IMR-90 (cell line): ENCODE measurements around the gene TMEM212. TPM values are rescaled to one million over a fixed set of nuclear protein-coding genes. Genes with fewer than 3 reads are reported as not detected.

ENCODE experiments used
- ATAC-seq: fragments of 200-7000 bp; cut with Tn5 transposase; 2 replicates; pipeline ENCODE4 v1.9.1; 2020; ENCODE audit warnings: low read depth, mild to moderate bottlenecking, moderate library complexity
- BruUV-seq: library from RNA; stranded (reverse); fragments of 400-500 nt; replicated peaks from 2 replicates; lab custom pipeline; 2021; lab: Mats Ljungman, UMichigan
- CTCF ChIA-PET: fragments of 300-600 bp; formaldehyde crosslinking; extraction: SDS; loops from one replicate; lab custom pipeline; 2021; ENCODE audit warnings: antibody characterized with exemption; lab: Yijun Ruan, JAX
- POLR2A ChIA-PET: fragments of 300-600 bp; sonication (Branson Sonifier 250); formaldehyde crosslinking; loops from one replicate; lab custom pipeline; 2022; ENCODE audit warnings: antibody characterized with exemption; ENCODE audit not compliant: unreplicated experiment; lab: Charles Lee
- DNase-seq: peaks from one replicate; pipeline ENCODE4 v3.0.0; 2013
- H2AFZ ChIP-seq: replicated peaks from 2 replicates; pipeline ENCODE3; 2013; ENCODE audit warnings: low read length, mild to moderate bottlenecking; ENCODE audit not compliant: poor library complexity
- H2AK5ac ChIP-seq: 2 replicates; pipeline ENCODE4 v1.6.1; 2013; ENCODE audit warnings: low read depth, low read length, inconsistent platforms
- H2AK9ac ChIP-seq: replicated peaks from 2 replicates; pipeline ENCODE3; 2013; ENCODE audit warnings: mild to moderate bottlenecking, low read depth, low read length, moderate library complexity; ENCODE audit not compliant: poor library complexity
- H2BK120ac ChIP-seq: 2 replicates; pipeline ENCODE4 v1.6.1; 2013; ENCODE audit warnings: low read depth, low read length, inconsistent platforms
- H2BK15ac ChIP-seq: 3 replicates; pipeline ENCODE4 v1.6.1; 2013; ENCODE audit warnings: low read depth, low read length, inconsistent platforms
- H2BK20ac ChIP-seq: 2 replicates; pipeline ENCODE4 v1.6.1; 2013; ENCODE audit warnings: low read depth, mild to moderate bottlenecking, inconsistent platforms, low read length, moderate library complexity
- H2BK5ac ChIP-seq: 2 replicates; pipeline ENCODE4 v1.6.1; 2013; ENCODE audit warnings: mild to moderate bottlenecking, low read depth, low read length, inconsistent platforms; ENCODE audit not compliant: poor library complexity, severe bottlenecking
- H3K14ac ChIP-seq: replicated peaks from 2 replicates; pipeline ENCODE4 v1.6.1; 2013; ENCODE audit warnings: low read depth, low read length, inconsistent platforms
- H3K18ac ChIP-seq: 2 replicates; pipeline ENCODE4 v1.6.1; 2013; ENCODE audit warnings: low read depth, low read length, control low read depth
- H3K23ac ChIP-seq: 2 replicates; pipeline ENCODE4 v1.6.1; 2013; ENCODE audit warnings: low read depth, low read length, inconsistent platforms
- H3K27ac ChIP-seq: 2 replicates; pipeline ENCODE4 v1.5.1; 2013; ENCODE audit warnings: mild to moderate bottlenecking, control low read depth, low read length; ENCODE audit not compliant: insufficient read depth
- H3K27me3 ChIP-seq: 2 replicates; pipeline ENCODE4 v1.6.1; 2013; ENCODE audit warnings: low read length; ENCODE audit not compliant: control insufficient read depth, insufficient read depth
- H3K36me3 ChIP-seq: 2 replicates; pipeline ENCODE4 v1.6.1; 2013; ENCODE audit warnings: low read length, mixed read lengths; ENCODE audit not compliant: control insufficient read depth, insufficient read depth
- H3K4ac ChIP-seq: 2 replicates; pipeline ENCODE4 v1.6.1; 2013; ENCODE audit warnings: low read depth, low read length, inconsistent platforms
- H3K4me1 ChIP-seq: 2 replicates; pipeline ENCODE4 v1.6.1; 2013; ENCODE audit warnings: low read length, mixed read lengths; ENCODE audit not compliant: control insufficient read depth, insufficient read depth
- H3K4me2 ChIP-seq: 2 replicates; pipeline ENCODE4 v1.6.1; 2013; ENCODE audit warnings: low read depth, mild to moderate bottlenecking, control low read depth, low read length, moderate library complexity
- H3K4me3 ChIP-seq: 2 replicates; pipeline ENCODE4 v1.5.1; 2013; ENCODE audit warnings: low read depth, mild to moderate bottlenecking, control low read depth, low read length, moderate library complexity; ENCODE audit not compliant: insufficient read depth
- H3K56ac ChIP-seq: 2 replicates; pipeline ENCODE4 v1.6.1; 2013; ENCODE audit warnings: low read length, inconsistent platforms; ENCODE audit not compliant: insufficient read depth; ENCODE audit errors: extremely low read depth
- H3K79me1 ChIP-seq, 2 experiments: 2 replicates each; pipeline ENCODE4 v1.6.1; 2013; ENCODE audit warnings: low read length in 2 of 2, inconsistent platforms in 1 of 2, low read depth in 1 of 2
- H3K9ac ChIP-seq: 2 replicates; pipeline ENCODE4 v1.6.1; 2013; ENCODE audit warnings: low read depth, low read length, control low read depth
- H3K9me1 ChIP-seq: 2 replicates; pipeline ENCODE4 v1.6.1; 2013; ENCODE audit warnings: low read length, inconsistent platforms; ENCODE audit not compliant: insufficient read depth
- H3K9me3 ChIP-seq: 2 replicates; pipeline ENCODE4 v1.6.1; 2013; ENCODE audit warnings: low read length; ENCODE audit not compliant: control insufficient read depth, insufficient read depth
- H4K20me1 ChIP-seq: 2 replicates; pipeline ENCODE4 v1.6.1; 2013; ENCODE audit warnings: low read length, inconsistent platforms; ENCODE audit not compliant: insufficient read depth
- H4K5ac ChIP-seq: 2 replicates; pipeline ENCODE4 v1.6.1; 2013; ENCODE audit warnings: mild to moderate bottlenecking, low read depth, low read length, control low read depth
- H4K8ac ChIP-seq, 2 experiments: 2 replicates each; pipeline ENCODE4 v1.6.1; 2013; ENCODE audit warnings: low read depth in 2 of 2, low read length in 2 of 2, control low read depth in 1 of 2, inconsistent platforms in 1 of 2
- H4K91ac ChIP-seq: 2 replicates; pipeline ENCODE4 v1.6.1; 2013; ENCODE audit warnings: low read depth, low read length, inconsistent platforms; ENCODE audit not compliant: insufficient read depth
- CEBPB ChIP-seq: IDR thresholded peaks from 2 replicates; pipeline ENCODE4 v1.6.1; 2012; ENCODE audit warnings: low read depth, low read length, improper control_type of control experiment
- MAZ ChIP-seq: IDR thresholded peaks from 2 replicates; pipeline ENCODE4 v1.6.1; 2012; ENCODE audit warnings: low read depth, mild to moderate bottlenecking, low read length, improper control_type of control experiment, moderate library complexity, borderline replicate concordance
- RAD21 ChIP-seq: IDR thresholded peaks from 2 replicates; pipeline ENCODE4 v1.6.1; 2012; ENCODE audit warnings: low read length, improper control_type of control experiment
- RCOR1 ChIP-seq: IDR thresholded peaks from 2 replicates; pipeline ENCODE4 v1.6.1; 2012; ENCODE audit warnings: mild to moderate bottlenecking, low read length, improper control_type of control experiment; ENCODE audit not compliant: insufficient replicate concordance
- RFX5 ChIP-seq: IDR thresholded peaks from 2 replicates; pipeline ENCODE4 v1.8.0; 2012; ENCODE audit warnings: low read depth, mild to moderate bottlenecking, low read length, moderate library complexity
- SMC3 ChIP-seq: fragments of 150-350 bp; IDR thresholded peaks from 2 replicates; pipeline ENCODE4 v1.6.1; 2016; ENCODE audit warnings: low read depth, mild to moderate bottlenecking, antibody characterized with exemption, low read length, moderate library complexity
- dilution Hi-C: fragments of 300-500 bp; cut with HindIII; formaldehyde crosslinking; loops from one replicate; pipeline ENCODE4 v1.14.3; 2018; ENCODE audit warnings: low sequenced_read_pairs; ENCODE audit not compliant: unreplicated experiment
- in situ Hi-C: fragments of 300-500 bp; cut with MboI; formaldehyde crosslinking; loops from 3 replicates; pipeline ENCODE4 v1.14.3; 2019; ENCODE audit warnings: low sequenced_read_pairs, inconsistent platforms, mixed read lengths
- intact Hi-C: fragments of 100-400 bp; cut with micrococcal nuclease; formaldehyde crosslinking; loops from 2 replicates; pipeline ENCODE4 v1.10.0; 2022
- polyA plus RNA-seq, 3 experiments: library from polyadenylated mRNA; depleted of rRNA; stranded (reverse); fragments of >200 nt; gene quantifications; 2 replicates each; pipeline ENCODE4 v1.2.3, GENCODE V29; 2012; ENCODE audit warnings: low replicate concordance in 1 of 3
- total RNA-seq: library from RNA; depleted of rRNA; stranded (reverse); fragments of >200 nt; gene quantifications from 2 replicates; pipeline ENCODE4 v1.2.3, GENCODE V29; 2012
- TF ChIP-seq, protein P1 (sequence below): fragments of 150-350 bp; IDR thresholded peaks from 2 replicates; pipeline ENCODE4 v1.6.1; 2017; ENCODE audit warnings: mild to moderate bottlenecking, antibody characterized with exemption, low read length, low read depth

Gene TMEM212
- total and polyA plus RNA-seq, 2 of the 4 experiments (the other 2 are of a cell fraction): not detected

DNA sequence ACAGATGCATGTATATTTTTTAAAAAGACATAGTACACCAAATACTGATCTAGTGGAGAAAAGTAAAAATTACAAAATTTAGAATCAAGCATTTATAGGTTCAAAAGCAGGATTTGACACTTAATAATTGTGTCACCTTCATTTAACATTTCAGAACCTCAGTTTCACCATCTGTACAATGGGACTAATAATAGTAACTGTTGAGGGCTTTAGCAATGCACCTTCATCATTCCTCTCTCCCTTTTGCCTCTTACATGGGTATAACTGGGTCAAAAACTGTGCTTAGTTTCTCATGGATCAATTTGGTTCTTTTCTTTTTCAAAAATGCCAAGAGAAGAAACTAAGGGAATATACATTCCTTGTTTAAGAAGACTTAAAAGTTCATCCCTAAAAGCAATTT is 5.5 kb upstream of the TMEM212 start:
- dilution Hi-C loops: no loop called here

More for the DNA sequence above, 5.5 kb upstream of the TMEM212 start:
- H2BK15ac ChIP-seq: peak overlapping the region; percentile 89
- H3K27ac ChIP-seq: peak overlapping the region; percentile 91; the same call in 1 of the 2 replicates
- peak overlapping the region; percentile 74 for H3K18ac ChIP-seq
- peak overlapping the region; percentile 56; the same call in 1 of the 2 replicates for H4K5ac ChIP-seq
- 0 out of 4 replicates have a peak, but pooled peaks cover 0 to 4% of the 10 kb centered on the region in 2 experiments for H3K79me1 ChIP-seq
- peak overlapping the region; percentile 96; the same call in 1 of the 2 replicates for H2BK20ac ChIP-seq
- no peak overlapping the region for H2AFZ ChIP-seq
- no peaks in the 10 kb centered on the region; the same call in 1 of the 2 replicates for H3K9me1 ChIP-seq
- in situ Hi-C loops (no loop called here), intact Hi-C loops (loop anchor here (1.0 kb wide), 1 partner anchor 37 kb away; no protein-coding TSS in a partner anchor)
- peak overlapping the region; percentile 92 for H2BK5ac ChIP-seq
- no peak overlapping the region; the same call in 1 of the 2 replicates for H2AK5ac ChIP-seq
- H4K91ac ChIP-seq: no peak overlapping the region
- ChIA-PET POLR2A (no interaction called here), CTCF (interaction anchor here (1.8 kb wide), 1 partner anchor 198 kb away, joined by 4 read pairs; no protein-coding TSS in a partner anchor)
- peaks cover 9% of the 10 kb centered on the region for H3K4me1 ChIP-seq
- no peaks in the 10 kb centered on the region for H3K27me3 ChIP-seq
- peak overlapping the region; percentile 68; the same call in 1 of the 2 replicates for H3K9ac ChIP-seq
- no peak overlapping the region for H2AK9ac ChIP-seq
- H4K8ac ChIP-seq: peak overlapping the region; percentile 66 to 89; a peak in 3 of 4 replicates
- DNase-seq: no peak
- TF ChIP-seq RAD21 (no peak), RFX5 (no peak), RCOR1 (no peak), CEBPB (no peak), SMC3 (no peak), MAZ (no peak)
- TF ChIP-seq, protein P1, sequence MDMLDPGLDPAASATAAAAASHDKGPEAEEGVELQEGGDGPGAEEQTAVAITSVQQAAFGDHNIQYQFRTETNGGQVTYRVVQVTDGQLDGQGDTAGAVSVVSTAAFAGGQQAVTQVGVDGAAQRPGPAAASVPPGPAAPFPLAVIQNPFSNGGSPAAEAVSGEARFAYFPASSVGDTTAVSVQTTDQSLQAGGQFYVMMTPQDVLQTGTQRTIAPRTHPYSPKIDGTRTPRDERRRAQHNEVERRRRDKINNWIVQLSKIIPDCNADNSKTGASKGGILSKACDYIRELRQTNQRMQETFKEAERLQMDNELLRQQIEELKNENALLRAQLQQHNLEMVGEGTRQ: no peak
- H2BK120ac ChIP-seq: peak overlapping the region; percentile 68; the same call in 1 of the 2 replicates
- no peak for ATAC-seq
- H3K36me3 ChIP-seq: no peaks in the 10 kb centered on the region
- H4K20me1 ChIP-seq: no peaks in the 10 kb centered on the region
- H3K4ac ChIP-seq: peak overlapping the region; percentile 91; the same call in 1 of the 2 replicates
- BruUV-seq: no TSS peak
- no peak overlapping the region for H3K14ac ChIP-seq
- peak overlapping the region; percentile 72; the same call in 1 of the 2 replicates for H3K4me2 ChIP-seq
- no peaks in the 10 kb centered on the region for H3K9me3 ChIP-seq
- H3K23ac ChIP-seq: peak overlapping the region; percentile 84; the same call in 1 of the 2 replicates
- H3K56ac ChIP-seq: no peak overlapping the region
- no peak overlapping the region for H3K4me3 ChIP-seq
